SK-N-MC (cell line): ENCODE measurements around the gene DOK5.

Experiments
- EZH2 ChIP-seq: fragments of 200-600 bp; sonication (generic); IDR thresholded peaks from one replicate; pipeline ENCODE4 v1.6.1; 2017; ENCODE audit warnings: antibody characterized with exemption
- FOXP2 ChIP-seq: optimal IDR thresholded peaks from 2 replicates; pipeline ENCODE3; 2011; ENCODE audit warnings: mild to moderate bottlenecking, moderate library complexity; ENCODE audit not compliant: insufficient read depth; ENCODE audit errors: extremely low read length, control extremely low read depth
- POLR2AphosphoS5 ChIP-seq: IDR thresholded peaks from 2 replicates; pipeline ENCODE4 v1.6.1; 2012; ENCODE audit warnings: mild to moderate bottlenecking, low read depth, low read length, borderline replicate concordance

DNA sequence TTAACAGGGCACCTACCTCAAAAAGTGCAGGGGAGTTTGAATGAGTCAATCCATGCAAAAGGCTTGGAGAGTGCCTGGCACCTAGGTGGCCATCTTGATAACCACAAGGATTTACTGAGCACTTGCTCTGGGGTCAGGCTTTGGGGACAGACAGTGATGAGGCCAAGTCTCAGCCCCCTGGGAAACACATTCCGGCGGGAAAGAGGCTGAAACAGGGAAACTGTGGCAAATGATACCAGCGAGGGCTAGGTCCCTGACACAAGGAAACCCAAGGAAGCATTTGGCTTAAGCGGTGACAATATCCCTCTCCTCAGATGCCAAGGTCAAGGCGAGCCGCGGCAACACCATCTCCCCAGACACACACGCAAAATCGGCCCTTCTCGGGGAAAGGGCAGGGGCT lies 527 bp upstream of the DOK5 start:
- no peak for TF ChIP-seq EZH2
- no peak for TF ChIP-seq POLR2AphosphoS5
- no peak for TF ChIP-seq FOXP2
